IPS-20b (cell line): Measurements from ENCODE around the gene SDK1.

ENCODE experiments used
- H3K27ac ChIP-seq: one replicate; pipeline ENCODE4 v1.5.1; 2013; ENCODE audit warnings: low read length
- H3K27me3 ChIP-seq: 2 replicates; pipeline ENCODE4 v1.6.1; 2013; ENCODE audit warnings: mild to moderate bottlenecking, low read length, inconsistent platforms; ENCODE audit not compliant: insufficient read depth
- H3K36me3 ChIP-seq: 2 replicates; pipeline ENCODE4 v1.6.1; 2013; ENCODE audit warnings: low read depth, mild to moderate bottlenecking, inconsistent platforms, low read length, moderate library complexity; ENCODE audit not compliant: insufficient read depth
- H3K4me1 ChIP-seq: 2 replicates; pipeline ENCODE4 v1.6.1; 2013; ENCODE audit warnings: mild to moderate bottlenecking, control low read depth, inconsistent platforms, low read length, moderate library complexity; ENCODE audit not compliant: insufficient read depth
- H3K4me3 ChIP-seq: 2 replicates; pipeline ENCODE4 v1.5.1; 2013; ENCODE audit warnings: mild to moderate bottlenecking, low read length, inconsistent platforms
- H3K9ac ChIP-seq: 2 replicates; pipeline ENCODE4 v1.6.1; 2013; ENCODE audit warnings: low read depth, mild to moderate bottlenecking, inconsistent platforms, low read length, moderate library complexity
- H3K9me3 ChIP-seq: 2 replicates; pipeline ENCODE4 v1.6.1; 2013; ENCODE audit warnings: mild to moderate bottlenecking, low read depth, low read length, inconsistent platforms; ENCODE audit not compliant: insufficient read depth

The SDK1 gene

DNA sequence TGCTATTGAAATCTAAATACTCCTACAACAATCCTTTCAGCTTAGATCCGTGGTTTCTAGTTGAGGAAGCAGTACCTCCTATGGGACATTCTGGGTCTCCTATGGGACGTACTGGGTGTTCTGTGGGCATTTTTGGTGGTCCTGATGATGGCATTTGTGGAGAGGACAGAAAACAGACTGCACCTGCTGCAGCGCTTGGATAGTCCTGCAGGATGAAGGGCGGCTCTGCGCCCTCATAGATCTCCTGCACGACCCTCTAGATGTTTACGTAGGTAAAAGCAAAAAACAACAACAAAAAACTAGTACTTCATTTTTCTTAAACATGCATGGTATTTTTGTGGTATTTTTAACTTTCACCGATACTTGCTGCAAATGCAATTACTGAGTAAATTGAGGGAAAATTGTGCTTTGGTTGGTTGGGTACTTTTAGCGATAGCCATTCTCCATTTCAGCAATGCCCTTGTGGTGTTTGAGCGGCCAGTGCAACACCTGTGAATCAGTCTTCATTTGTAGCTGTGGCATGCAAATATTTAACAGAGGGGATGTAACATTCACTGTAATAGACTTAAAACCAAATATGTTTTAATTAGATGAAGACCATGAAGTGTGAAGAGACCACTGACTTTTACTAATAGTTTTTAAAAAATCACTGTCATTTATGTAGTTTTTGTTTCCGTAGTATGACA is 461.2 kb downstream of the SDK1 start:
- Histone ChIP-seq H3K27ac (no peak overlapping the region), H3K9me3 (no peaks in the 10 kb centered on the region), H3K36me3 (no peaks in the 10 kb centered on the region), H3K9ac (no peak overlapping the region), H3K4me1 (no peaks in the 10 kb centered on the region), H3K4me3 (no peak overlapping the region), H3K27me3 (no peaks in the 10 kb centered on the region)

DNA sequence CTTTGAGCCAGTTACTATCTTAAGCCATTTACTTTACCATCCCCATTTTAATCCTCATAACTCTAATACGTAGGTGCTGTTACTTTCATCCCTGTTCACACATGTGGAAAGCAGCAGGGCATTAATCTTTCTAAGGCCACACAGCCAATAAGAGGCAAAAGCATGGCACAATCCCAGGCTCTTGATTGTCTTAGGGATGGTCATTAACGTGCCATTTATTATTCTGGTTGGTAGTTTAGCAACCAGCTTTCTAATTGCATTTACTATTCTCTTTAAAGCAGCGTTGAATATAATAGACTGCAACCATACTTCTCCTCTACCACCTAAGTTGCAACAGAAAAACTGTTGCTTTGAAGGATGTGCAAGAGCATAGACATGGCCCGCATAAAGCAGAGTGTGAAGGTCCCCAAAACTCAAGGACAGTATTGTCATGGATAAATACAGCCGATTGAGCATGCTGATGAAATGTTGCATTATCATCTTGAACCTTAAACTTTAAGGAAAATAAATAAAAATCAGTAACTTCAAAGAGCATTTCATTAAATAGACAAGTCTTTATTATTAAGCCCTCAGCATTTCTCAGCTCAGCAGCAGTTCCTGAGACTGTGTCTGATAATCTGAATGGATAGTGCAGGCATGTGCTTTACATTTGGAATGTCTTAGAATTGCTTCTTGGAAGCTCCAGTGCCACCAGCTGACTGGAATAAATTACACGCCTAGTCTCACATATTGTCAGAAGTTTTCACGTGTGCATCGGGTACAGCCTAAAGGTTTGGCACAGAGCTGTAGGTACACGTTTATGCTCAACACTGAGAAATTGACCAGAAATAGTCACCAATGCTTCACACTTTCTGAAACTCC is 467.1 kb downstream of the SDK1 start:
- Histone ChIP-seq H3K4me1 (no peaks in the 10 kb centered on the region), H3K9ac (no peak overlapping the region), H3K9me3 (no peaks in the 10 kb centered on the region), H3K36me3 (no peaks in the 10 kb centered on the region), H3K27me3 (no peaks in the 10 kb centered on the region), H3K27ac (no peak overlapping the region), H3K4me3 (no peak overlapping the region)

DNA sequence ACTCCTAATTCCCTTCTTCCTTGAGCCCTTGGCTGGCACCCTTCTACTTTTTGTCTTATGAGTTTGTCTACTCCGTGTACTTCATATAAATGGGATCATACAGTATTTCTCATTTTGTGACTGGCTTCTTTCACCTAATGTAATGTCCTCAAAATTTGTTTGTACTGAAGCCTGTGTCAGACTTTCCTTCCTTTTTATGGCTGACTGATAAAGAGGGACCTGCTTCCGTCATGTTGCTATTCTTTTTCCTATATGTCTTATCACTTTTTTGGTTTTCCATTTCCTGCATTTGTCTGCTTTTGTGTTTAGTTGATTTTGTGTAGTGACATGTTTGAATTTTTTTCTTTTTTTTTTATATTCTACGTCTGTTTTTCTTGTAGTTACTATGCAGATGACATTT is 470.9 kb downstream of the SDK1 start:
- Histone ChIP-seq H3K27me3 (no peaks in the 10 kb centered on the region), H3K4me3 (no peak overlapping the region), H3K36me3 (no peaks in the 10 kb centered on the region), H3K4me1 (no peaks in the 10 kb centered on the region), H3K27ac (no peak overlapping the region), H3K9me3 (no peaks in the 10 kb centered on the region), H3K9ac (no peak overlapping the region)

DNA sequence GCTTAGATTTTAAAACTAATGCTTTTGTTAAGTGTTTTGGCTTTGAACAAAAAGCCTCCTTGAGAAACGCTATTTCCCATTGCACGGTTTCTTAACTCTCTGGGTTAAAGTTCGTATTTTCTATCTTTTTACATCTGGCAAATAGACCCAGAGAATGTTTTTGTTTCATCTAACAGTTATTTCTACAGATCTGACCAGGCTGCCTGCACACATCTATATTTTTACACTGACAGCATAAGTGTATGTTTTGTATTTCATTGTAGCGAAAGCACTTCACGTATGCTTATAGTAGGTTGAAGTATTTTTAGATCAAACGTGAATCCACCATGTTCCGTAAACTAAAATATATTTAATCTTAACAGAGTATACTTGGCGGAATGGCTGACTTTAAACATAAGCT is 477.3 kb downstream of the SDK1 start:
- H3K4me1 ChIP-seq: peaks cover 5% of the 10 kb centered on the region; the same call in 1 of the 2 replicates
- no peaks in the 10 kb centered on the region for H3K9me3 ChIP-seq

DNA sequence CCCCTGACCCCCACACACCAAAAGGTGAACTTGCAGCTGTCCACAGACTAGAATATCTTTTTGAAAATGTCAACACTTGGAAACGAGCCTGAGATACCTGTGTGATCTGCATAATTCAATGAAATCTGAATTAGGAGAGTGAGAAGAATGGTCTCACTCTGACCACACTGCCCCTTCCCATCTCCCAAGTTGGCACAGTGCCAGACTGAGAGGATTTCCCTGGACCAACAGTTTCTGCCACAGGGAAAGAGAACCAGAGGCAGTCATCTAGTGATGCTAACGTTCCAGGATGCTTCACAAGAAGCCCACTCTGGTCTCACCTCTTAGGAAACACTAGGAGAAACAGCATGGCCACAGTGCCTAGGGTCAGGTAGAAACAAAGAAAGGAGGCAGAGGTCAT is 479.0 kb downstream of the SDK1 start:
- Histone ChIP-seq H3K27me3 (no peaks in the 10 kb centered on the region), H3K36me3 (no peaks in the 10 kb centered on the region), H3K27ac (no peak overlapping the region), H3K4me1 (peaks cover 5% of the 10 kb centered on the region; the same call in 1 of the 2 replicates), H3K4me3 (no peak overlapping the region), H3K9me3 (no peaks in the 10 kb centered on the region), H3K9ac (no peak overlapping the region)

More for the DNA sequence above, 477.3 kb downstream of the SDK1 start:
- H3K36me3 ChIP-seq: no peaks in the 10 kb centered on the region
- H3K27me3 ChIP-seq: no peaks in the 10 kb centered on the region
- H3K27ac ChIP-seq: no peak overlapping the region
- H3K4me3 ChIP-seq: no peak overlapping the region
- H3K9ac ChIP-seq: no peak overlapping the region

DNA sequence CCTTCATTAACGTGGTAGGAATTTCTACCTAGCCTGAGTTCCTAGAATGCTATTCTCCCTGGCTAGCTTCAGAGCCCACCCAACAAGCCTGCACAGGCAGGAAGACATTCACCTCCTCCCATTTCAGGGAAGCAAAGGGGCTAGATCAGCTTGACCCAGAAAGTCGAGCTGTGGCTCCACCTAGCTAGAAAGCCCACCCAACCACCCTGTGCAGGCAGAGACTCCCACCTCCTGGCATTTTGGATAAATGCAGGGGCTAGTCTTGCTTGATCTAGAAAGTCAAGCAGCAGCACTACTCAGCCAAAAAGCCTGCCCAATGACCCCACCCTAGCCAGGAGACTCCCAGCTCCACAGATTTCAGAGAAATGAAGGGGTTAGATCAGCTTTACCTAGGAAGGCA is 479.5 kb downstream of the SDK1 start:
- no peaks in the 10 kb centered on the region for H3K27me3 ChIP-seq
- no peak overlapping the region for H3K9ac ChIP-seq
- H3K4me1 ChIP-seq: peaks cover 5% of the 10 kb centered on the region; the same call in 1 of the 2 replicates
- no peak overlapping the region for H3K4me3 ChIP-seq
- H3K36me3 ChIP-seq: no peaks in the 10 kb centered on the region
- no peaks in the 10 kb centered on the region for H3K9me3 ChIP-seq
- H3K27ac ChIP-seq: no peak overlapping the region

DNA sequence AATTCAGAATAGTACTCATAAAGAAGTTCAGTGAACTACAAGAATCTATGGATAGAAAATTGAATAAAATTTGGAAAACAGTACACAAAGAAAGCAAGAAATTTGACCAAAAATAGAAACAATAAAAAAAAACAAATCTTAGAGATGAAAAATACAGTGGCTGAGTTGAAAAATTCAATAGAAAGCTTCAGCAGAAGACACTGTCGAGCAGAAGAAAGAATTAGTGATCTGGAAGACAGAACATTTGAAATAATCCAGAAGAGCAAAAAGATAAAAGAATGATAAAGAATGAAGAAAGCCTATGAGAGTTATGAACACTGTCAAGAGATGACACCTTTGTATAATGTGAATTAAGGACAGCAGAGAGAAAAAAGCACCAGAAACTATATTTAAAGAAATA is 480.6 kb downstream of the SDK1 start:
- H3K9ac ChIP-seq: no peak overlapping the region
- H3K27me3 ChIP-seq: no peaks in the 10 kb centered on the region

DNA sequence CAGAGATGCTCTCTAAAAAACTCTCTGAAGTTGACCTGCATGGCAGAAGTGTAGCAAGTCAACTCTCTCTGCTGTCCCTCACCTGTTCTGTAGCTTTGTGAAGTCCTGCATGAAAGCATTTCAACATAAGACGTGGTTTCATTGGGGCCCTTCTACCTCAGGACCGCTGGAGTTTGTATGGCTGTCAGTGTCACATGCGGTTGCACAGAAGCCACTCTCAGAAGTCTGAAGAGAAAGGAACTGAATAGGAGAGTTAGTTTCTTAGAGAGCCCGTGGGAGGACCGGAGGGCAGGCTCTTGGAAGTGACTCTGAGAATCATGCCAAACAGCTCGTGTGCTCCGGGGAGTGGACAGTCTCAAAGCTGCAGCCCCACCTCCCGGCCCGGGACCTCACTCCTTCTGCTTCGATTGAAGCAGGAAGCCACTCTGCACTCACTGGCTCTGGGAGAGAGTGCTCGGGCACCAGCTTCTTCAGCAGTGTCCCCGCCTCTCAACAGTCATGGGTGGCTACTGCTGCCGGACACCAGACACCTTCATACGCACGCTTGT is 486.7 kb downstream of the SDK1 start:
- Histone ChIP-seq H3K9ac (no peak overlapping the region), H3K27ac (no peak overlapping the region), H3K36me3 (no peaks in the 10 kb centered on the region), H3K4me3 (no peak overlapping the region), H3K27me3 (no peaks in the 10 kb centered on the region), H3K4me1 (no peaks in the 10 kb centered on the region), H3K9me3 (no peaks in the 10 kb centered on the region)

More for the DNA sequence above, 480.6 kb downstream of the SDK1 start:
- Histone ChIP-seq H3K27ac (no peak overlapping the region), H3K9me3 (no peaks in the 10 kb centered on the region), H3K4me1 (peaks cover 5% of the 10 kb centered on the region; the same call in 1 of the 2 replicates), H3K36me3 (no peaks in the 10 kb centered on the region), H3K4me3 (no peak overlapping the region)

DNA sequence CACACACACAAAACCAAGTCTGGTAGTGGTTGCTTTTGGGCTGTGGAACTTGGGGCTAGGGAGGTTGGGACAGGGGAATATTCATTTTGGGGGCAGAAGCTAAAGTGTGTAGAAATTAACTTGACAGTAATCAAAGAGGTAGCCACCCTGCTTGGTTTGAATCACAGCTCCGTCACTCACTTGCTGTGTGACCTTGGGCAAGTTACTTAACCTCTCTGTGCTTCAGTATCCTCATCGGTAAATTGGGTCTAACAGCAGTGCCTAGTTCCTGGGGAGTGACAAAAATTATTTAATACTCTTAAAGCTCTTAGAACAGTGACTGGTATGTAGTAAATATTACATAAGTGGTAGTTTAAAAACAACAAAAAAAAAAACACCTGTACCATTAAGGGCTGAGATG is 489.8 kb downstream of the SDK1 start:
- Histone ChIP-seq H3K36me3 (no peaks in the 10 kb centered on the region), H3K9ac (no peak overlapping the region), H3K27me3 (no peaks in the 10 kb centered on the region), H3K9me3 (no peaks in the 10 kb centered on the region), H3K4me1 (no peaks in the 10 kb centered on the region), H3K4me3 (no peak overlapping the region), H3K27ac (no peak overlapping the region)

DNA sequence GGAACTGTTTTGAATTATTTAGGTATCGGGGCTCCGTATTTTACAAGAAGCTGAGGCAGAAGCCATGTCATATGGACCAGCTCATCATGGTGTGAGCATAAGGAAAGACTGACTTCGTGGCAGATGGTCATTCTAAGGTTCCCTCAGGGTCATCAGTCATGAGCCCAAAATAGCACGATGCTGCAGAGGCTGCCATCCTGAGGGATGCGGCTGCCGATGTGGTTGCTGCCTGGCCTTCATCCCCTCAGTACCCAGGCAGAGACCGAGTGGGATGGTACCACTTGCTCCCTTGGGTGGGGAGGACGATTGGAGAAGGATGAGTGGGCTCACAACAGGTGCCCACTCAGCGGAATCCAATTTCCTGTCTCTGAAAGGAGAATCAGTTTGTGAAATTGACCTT is 490.3 kb downstream of the SDK1 start:
- no peaks in the 10 kb centered on the region for H3K4me1 ChIP-seq
- no peaks in the 10 kb centered on the region for H3K27me3 ChIP-seq
- H3K9ac ChIP-seq: no peak overlapping the region
- no peaks in the 10 kb centered on the region for H3K36me3 ChIP-seq
- no peak overlapping the region for H3K27ac ChIP-seq
- no peaks in the 10 kb centered on the region for H3K9me3 ChIP-seq
- no peak overlapping the region for H3K4me3 ChIP-seq

DNA sequence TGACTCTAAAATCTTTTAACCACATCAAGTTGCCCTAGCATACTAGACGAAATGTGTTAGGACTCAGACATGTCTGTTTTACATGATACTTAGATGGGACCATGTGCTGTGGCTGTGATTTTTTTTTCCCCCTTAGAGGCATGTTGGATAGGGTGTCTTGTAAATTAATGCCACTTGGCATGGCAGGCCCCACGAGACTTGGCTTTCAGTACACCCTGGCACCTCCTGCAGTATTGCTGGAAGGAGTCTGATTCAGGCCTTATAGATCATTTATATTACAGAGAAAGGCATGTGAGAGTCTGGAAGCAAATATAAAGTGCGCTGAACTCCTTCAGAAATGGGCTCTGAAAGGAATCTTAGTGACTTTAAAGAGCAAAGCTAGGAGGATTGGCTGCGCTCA is 494.1 kb downstream of the SDK1 start:
- no peaks in the 10 kb centered on the region for H3K9me3 ChIP-seq
- H3K27me3 ChIP-seq: no peaks in the 10 kb centered on the region
- H3K4me3 ChIP-seq: no peak overlapping the region
- H3K9ac ChIP-seq: no peak overlapping the region
- H3K4me1 ChIP-seq: no peaks in the 10 kb centered on the region
- no peak overlapping the region for H3K27ac ChIP-seq
- no peaks in the 10 kb centered on the region for H3K36me3 ChIP-seq

DNA sequence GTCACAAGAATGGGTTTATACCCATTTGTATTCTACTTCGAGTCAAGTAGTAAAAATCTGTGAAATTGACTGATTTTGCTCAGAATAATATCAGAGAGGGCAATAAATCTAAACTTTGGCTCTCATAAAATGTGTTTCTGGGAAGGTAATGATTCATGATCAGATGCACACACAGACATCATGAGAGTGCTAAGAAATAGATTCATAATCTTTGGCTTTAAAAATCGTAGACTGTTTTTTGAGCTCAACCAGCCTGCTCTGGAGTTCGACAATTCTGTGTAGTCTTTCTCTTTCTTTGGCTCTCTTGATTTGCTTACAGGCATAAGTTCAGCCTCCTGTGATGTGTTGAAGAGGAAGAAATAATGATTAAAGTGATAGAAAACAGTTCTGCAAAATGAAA is 494.7 kb downstream of the SDK1 start:
- Histone ChIP-seq H3K4me1 (no peaks in the 10 kb centered on the region), H3K27ac (no peak overlapping the region), H3K9me3 (no peaks in the 10 kb centered on the region), H3K9ac (no peak overlapping the region), H3K4me3 (no peak overlapping the region), H3K36me3 (no peaks in the 10 kb centered on the region), H3K27me3 (no peaks in the 10 kb centered on the region)
